Measurements from ENCODE around the gene TCEA2. TPM values are rescaled to one million over a fixed set of nuclear protein-coding genes. Genes with fewer than 3 reads are reported as not detected.

TCEA2 gene
- total and polyA plus RNA-seq, 2 of the 13 experiments (the other 11 are each of a cell fraction or from before 2014, with no cell fraction given): 28.1 to 33.7 TPM

GRCh38 chr20:64057628-64058498 lies 5.1 kb upstream of the TCEA2 start (continued):
- TF ChIP-seq NFIB (CRISPR knock-in tag; IDR thresholded peaks at IDR 0.05; ENCODE audit: borderline replicate concordance): 0 out of 2 replicates have a peak, but pooled peaks have one; percentile 23
- TF ChIP-seq CBX5 (CRISPR knock-in tag; IDR thresholded peaks at IDR 0.05; ENCODE audit: borderline replicate concordance): peak; percentile 62; the same call in 1 of the 2 replicates
- 0 out of 2 replicates have a peak, but pooled peaks have one; percentile 7 for TF ChIP-seq MAX (IDR thresholded peaks at IDR 0.05)
- no peak for TF ChIP-seq HNRNPH1 (optimal IDR thresholded peaks at IDR 0.05; ENCODE audit: low read depth, low read length)
- peak; percentile 34; the same call in 1 of the 2 replicates for TF ChIP-seq ZKSCAN8 (CRISPR knock-in tag; IDR thresholded peaks at IDR 0.05; ENCODE audit: borderline replicate concordance)
- TF ChIP-seq SRY (CRISPR knock-in tag; IDR thresholded peaks at IDR 0.05): no peak
- TF ChIP-seq HNRNPLL (IDR thresholded peaks at IDR 0.05; ENCODE audit: low read depth, low read length, poor library complexity, severe bottlenecking): peak; percentile 7
- TF ChIP-seq PAF1 (CRISPR knock-in tag; IDR thresholded peaks at IDR 0.05): no peak
- TF ChIP-seq TFAP4 (IDR thresholded peaks at IDR 0.05; ENCODE audit: borderline replicate concordance, low read depth): peak; percentile 87
- TF ChIP-seq AKAP8 (CRISPR knock-in tag; IDR thresholded peaks at IDR 0.05): no peak; the same call in none of the 2 replicates
- no peak for TF ChIP-seq ZBTB49 (CRISPR knock-in tag; IDR thresholded peaks at IDR 0.05; ENCODE audit: borderline replicate concordance)
- no peak for TF ChIP-seq ZFP62 (CRISPR knock-in tag; IDR thresholded peaks at IDR 0.05)
- TF ChIP-seq POLR2A (IDR thresholded peaks at IDR 0.05; ENCODE audit: insufficient read depth in 1 of 2, low read depth in 2 of 2, low read length in 2 of 2): no peak
- TF ChIP-seq ZNF501 (CRISPR knock-in tag; IDR thresholded peaks at IDR 0.05): peak; percentile 78
- no peak for TF ChIP-seq JARID2 (CRISPR knock-in tag; IDR thresholded peaks at IDR 0.05; ENCODE audit: insufficient replicate concordance)
- TF ChIP-seq SAFB2 (CRISPR knock-in tag; IDR thresholded peaks at IDR 0.05; ENCODE audit: borderline replicate concordance, low read depth): no peak
- TF ChIP-seq ZBTB2 (CRISPR knock-in tag; IDR thresholded peaks at IDR 0.05; ENCODE audit: low read depth): no peak; the same call in 1 of the 2 replicates
- peak; percentile 60; the same call in 1 of the 2 replicates for TF ChIP-seq SIN3B (IDR thresholded peaks at IDR 0.05; ENCODE audit: low read length)
- no peak; the same call in 1 of the 2 replicates for TF ChIP-seq ZNF879 (CRISPR knock-in tag; IDR thresholded peaks at IDR 0.05)
- TF ChIP-seq ZNF777 (CRISPR knock-in tag; IDR thresholded peaks at IDR 0.05): peak; percentile 63
- peak; percentile 32 for TF ChIP-seq YY1 (IDR thresholded peaks at IDR 0.05; ENCODE audit: insufficient read depth, insufficient replicate concordance, low read depth, low read length)
- no peak; the same call in 1 of the 2 replicates for TF ChIP-seq SMAD3 (CRISPR knock-in tag; IDR thresholded peaks at IDR 0.05)
- TF ChIP-seq RFXAP (CRISPR knock-in tag; IDR thresholded peaks at IDR 0.05; ENCODE audit: borderline replicate concordance): peak; percentile 73; the same call in 1 of the 2 replicates
- no peak for TF ChIP-seq ZNF17 (CRISPR knock-in tag; IDR thresholded peaks at IDR 0.05)
- peak; percentile 36; the same call in 1 of the 2 replicates for TF ChIP-seq SALL1 (CRISPR knock-in tag; IDR thresholded peaks at IDR 0.05)
